ENCODE measurements around the gene NCOA4.
"Not testable (repeated sequence)": the region's sequence is repeated elsewhere in the genome, so short reads cannot be mapped to it uniquely, and the experiment has no call there.

NCOA4 gene

DNA sequence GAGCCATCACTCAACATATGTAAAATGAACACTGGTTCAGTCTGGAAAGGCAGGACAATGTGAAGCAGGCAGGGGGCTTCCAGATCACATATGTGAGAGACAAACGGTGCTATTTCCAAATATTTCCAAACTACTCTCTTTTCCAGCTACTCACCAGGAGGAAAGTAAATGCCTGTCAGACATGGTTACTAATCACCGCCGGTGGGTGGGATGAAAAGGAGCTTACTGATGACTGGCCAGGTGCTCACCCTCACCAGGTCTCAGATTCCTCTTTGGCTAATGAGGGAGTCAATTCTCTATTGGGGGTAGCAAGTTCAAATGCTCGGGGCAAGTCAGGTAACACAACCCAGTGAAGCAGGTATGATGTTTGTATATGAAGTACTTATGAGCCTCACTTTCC, 25.3 kb upstream of the NCOA4 start:
- no peak overlapping the region for H3K4me3 ChIP-seq (ENCODE audit: low read depth, low read length)
- peaks cover 2% of the 10 kb centered on the region for H3K27me3 ChIP-seq (replicated peaks)
- no peaks in the 10 kb centered on the region for H3K36me3 ChIP-seq (replicated peaks)
- TF ChIP-seq, protein P1, sequence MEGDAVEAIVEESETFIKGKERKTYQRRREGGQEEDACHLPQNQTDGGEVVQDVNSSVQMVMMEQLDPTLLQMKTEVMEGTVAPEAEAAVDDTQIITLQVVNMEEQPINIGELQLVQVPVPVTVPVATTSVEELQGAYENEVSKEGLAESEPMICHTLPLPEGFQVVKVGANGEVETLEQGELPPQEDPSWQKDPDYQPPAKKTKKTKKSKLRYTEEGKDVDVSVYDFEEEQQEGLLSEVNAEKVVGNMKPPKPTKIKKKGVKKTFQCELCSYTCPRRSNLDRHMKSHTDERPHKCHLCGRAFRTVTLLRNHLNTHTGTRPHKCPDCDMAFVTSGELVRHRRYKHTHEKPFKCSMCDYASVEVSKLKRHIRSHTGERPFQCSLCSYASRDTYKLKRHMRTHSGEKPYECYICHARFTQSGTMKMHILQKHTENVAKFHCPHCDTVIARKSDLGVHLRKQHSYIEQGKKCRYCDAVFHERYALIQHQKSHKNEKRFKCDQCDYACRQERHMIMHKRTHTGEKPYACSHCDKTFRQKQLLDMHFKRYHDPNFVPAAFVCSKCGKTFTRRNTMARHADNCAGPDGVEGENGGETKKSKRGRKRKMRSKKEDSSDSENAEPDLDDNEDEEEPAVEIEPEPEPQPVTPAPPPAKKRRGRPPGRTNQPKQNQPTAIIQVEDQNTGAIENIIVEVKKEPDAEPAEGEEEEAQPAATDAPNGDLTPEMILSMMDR (IDR thresholded peaks at IDR 0.05; ENCODE audit: low read depth, low read length, missing control alignments) = no peak
- DNase-seq = no peak
- no peak overlapping the region for H3K27ac ChIP-seq
- in situ Hi-C loops (cut with HindIII; ENCODE audit: low pct_ligation_motif_present, low sequenced_read_pairs) = no loop called here

GRCh38 chr10:46053534-46054434, 23.4 kb upstream of the NCOA4 start:
- Histone ChIP-seq H3K4me3 (ENCODE audit: low read depth, low read length) (no peak overlapping the region), H3K27me3 (replicated peaks) (peaks cover 2% of the 10 kb centered on the region), H3K36me3 (replicated peaks) (no peaks in the 10 kb centered on the region), H3K27ac (no peak overlapping the region)
- DNase-seq = no peak
- in situ Hi-C loops (cut with HindIII; ENCODE audit: low pct_ligation_motif_present, low sequenced_read_pairs) = no loop called here
- TF ChIP-seq, protein P1 (IDR thresholded peaks at IDR 0.05; ENCODE audit: low read depth, low read length, missing control alignments) = no peak

- in situ Hi-C loops (cut with HindIII; ENCODE audit: low pct_ligation_motif_present, low sequenced_read_pairs) = no loop called here
- no peak overlapping the region for H3K4me3 ChIP-seq (ENCODE audit: low read depth, low read length)
- no peaks in the 10 kb centered on the region for H3K36me3 ChIP-seq (replicated peaks)
- DNase-seq = no peak
- TF ChIP-seq, protein P1 (IDR thresholded peaks at IDR 0.05; ENCODE audit: low read depth, low read length, missing control alignments) = no peak
- peaks cover 2% of the 10 kb centered on the region for H3K27me3 ChIP-seq (replicated peaks)
- H3K27ac ChIP-seq = no peak overlapping the region
Measured at GRCh38 chr10:46052791-46053375, 22.5 kb upstream of the NCOA4 start.

GRCh38 chr10:46052057-46052790, 21.8 kb upstream of the NCOA4 start:
- in situ Hi-C loops (cut with HindIII; ENCODE audit: low pct_ligation_motif_present, low sequenced_read_pairs) = no loop called here
- H3K27me3 ChIP-seq (replicated peaks) = peaks cover 2% of the 10 kb centered on the region
- DNase-seq = no peak
- H3K4me3 ChIP-seq (ENCODE audit: low read depth, low read length) = no peak overlapping the region
- no peaks in the 10 kb centered on the region for H3K36me3 ChIP-seq (replicated peaks)
- no peak overlapping the region for H3K27ac ChIP-seq
- TF ChIP-seq, protein P1 (IDR thresholded peaks at IDR 0.05; ENCODE audit: low read depth, low read length, missing control alignments) = no peak

DNA sequence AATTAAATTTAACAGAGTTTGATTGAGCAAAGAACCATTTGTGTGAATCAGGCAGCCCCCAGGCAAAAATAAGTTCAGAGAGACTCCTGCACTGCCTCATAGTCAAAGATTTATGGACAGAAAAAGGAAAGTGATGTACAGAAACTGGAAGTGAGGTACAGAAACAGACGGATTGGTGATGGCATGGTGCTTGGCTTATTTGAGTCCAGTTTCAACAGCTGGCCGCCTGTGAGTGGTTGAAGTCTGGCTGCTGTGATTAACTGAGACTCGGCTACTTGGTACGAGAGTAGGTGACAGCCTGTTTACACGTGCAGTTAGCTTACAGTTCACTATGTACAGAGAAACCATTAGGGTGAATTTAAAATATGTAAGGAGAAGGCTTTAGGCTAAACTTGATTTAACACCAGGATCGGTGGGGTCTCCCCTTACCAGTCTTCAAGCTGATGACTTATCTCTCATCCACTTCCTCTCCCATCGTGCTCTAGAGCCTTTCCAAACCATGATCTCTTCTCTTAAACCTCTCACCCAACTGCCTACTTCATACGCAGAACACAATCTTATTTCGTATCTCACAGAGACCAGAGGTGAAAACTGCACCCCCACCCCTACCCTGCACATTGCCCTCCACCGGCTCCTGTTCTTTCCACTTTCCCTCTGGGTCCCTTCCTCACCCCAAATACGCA, 20.7 kb upstream of the NCOA4 start:
- no peak overlapping the region for H3K27ac ChIP-seq
- no peak overlapping the region for H3K4me3 ChIP-seq (ENCODE audit: low read depth, low read length)
- no peaks in the 10 kb centered on the region for H3K36me3 ChIP-seq (replicated peaks)
- no peak for DNase-seq
- in situ Hi-C loops (cut with HindIII; ENCODE audit: low pct_ligation_motif_present, low sequenced_read_pairs) = no loop called here
- peaks cover 2% of the 10 kb centered on the region for H3K27me3 ChIP-seq (replicated peaks)
- TF ChIP-seq, protein P1 (IDR thresholded peaks at IDR 0.05; ENCODE audit: low read depth, low read length, missing control alignments) = no peak

DNA sequence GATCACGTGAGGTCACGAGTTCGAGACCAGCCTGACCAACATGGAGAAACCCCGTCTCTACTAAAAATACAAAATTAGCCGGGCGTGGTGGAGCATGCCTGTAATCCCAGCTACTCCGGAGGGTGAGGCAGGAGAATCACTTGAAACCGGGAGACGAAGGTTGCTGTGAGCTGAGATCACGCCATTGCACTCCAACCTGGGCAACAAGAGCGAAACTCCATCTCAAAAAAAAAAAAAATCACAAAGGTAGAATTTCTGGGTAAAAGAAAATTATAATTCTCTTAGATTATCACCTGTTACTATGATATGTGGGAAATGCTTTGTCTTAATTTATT, 19.0 kb upstream of the NCOA4 start:
- H3K36me3 ChIP-seq (replicated peaks); H3K4me3 ChIP-seq (ENCODE audit: low read depth, low read length); DNase-seq; in situ Hi-C loops (cut with HindIII; ENCODE audit: low pct_ligation_motif_present, low sequenced_read_pairs); H3K27me3 ChIP-seq (replicated peaks); H3K27ac ChIP-seq: not testable (repeated sequence)

Data from brain microvascular endothelial cell (primary cell).